ENCODE measurements around the gene HS6ST1.
"Not testable (repeated sequence)": the region's sequence is repeated elsewhere in the genome, so short reads cannot be mapped to it uniquely, and the experiment has no call there.

HS6ST1 gene

DNA sequence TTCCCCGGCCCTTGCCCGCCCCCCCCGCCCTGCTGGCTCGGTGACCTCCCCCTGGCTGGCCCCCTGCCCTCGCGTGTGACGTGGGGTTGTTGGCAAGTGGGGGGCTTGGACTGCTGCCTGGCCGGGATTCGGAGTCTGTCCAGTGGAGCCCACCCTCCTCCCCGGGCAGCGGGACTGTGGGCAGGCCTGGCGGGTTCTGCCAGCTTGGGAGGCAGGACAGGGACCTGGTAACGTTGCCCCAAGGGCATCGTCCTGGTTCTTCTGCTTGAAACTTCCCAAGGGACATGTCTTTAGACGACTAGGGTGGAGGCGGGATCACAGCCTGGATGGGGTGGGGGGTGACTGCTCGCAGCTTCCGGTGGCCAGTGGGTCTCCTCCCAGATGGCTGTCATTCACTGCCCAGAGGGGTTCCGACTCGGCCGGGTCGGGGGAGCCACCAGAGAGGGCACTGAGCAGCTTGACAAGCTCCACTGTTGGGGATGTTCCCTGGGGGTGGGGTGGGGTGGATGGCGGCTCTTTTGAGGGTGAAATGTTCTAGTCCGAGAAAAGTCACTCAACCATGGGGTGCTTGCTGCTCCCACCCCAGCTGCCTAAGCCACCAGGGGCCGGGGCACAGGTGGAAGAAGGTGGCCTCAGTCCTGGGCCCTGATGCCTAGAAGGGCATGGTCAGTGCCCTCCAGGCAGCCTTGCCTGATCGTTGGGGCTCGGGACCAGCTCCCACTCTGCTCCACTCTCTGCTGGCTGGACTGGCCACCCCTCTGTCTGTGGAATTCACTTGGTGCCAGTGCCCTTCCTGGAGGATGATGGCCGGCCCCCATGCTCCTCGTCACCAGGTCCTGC is 4.3 kb upstream of the HS6ST1 start:
- in situ Hi-C loops (cut with HindIII; ENCODE audit: low sequenced_read_pairs), result no loop called here

DNA sequence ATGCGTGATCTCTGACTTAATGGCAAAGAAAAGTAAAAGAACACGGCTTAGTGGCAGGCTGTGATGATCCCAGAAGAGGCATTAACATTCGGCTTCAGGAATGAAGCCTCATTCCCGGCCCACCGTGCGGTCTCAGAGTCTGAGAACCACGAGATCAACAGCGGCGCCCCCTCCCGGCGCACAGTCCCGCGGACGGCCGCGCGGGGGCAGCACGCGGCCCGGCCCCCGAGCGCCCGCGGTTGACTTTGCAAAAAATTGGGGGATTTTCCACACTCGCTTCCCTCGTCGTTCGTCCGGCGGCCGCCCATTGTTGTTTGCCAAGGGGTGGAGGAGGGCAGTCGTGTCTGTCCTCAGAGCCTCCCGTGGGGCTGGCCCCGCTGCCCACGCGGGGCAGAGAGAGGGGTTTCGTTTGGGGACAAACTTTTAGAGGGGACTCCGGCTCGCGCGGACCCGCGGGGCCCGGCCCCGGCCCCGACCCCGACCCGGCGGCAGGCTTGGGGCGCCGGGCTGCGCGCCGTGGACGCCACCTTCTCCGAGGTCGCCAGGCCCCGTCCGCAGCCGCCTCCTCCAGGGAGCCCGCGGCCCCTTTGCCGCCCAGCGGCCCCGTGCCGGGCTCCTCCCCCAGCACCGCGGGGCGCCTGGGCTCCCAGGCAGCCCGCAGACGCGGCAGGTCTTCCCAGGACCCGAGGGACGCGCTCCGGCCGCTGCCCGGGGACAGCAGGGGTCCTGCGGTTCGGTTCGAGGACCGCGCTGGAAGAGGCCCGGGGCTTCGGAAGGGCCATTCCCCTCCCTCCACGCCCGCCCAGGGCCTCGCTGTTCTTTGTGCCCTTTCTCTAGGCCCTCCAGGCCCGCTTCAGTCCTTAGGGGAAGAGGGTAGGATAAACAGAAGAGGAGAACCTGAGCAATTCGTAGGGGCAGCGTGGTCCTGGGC is 3.4 kb upstream of the HS6ST1 start:
- in situ Hi-C loops (cut with HindIII; ENCODE audit: low sequenced_read_pairs), result no loop called here

DNA sequence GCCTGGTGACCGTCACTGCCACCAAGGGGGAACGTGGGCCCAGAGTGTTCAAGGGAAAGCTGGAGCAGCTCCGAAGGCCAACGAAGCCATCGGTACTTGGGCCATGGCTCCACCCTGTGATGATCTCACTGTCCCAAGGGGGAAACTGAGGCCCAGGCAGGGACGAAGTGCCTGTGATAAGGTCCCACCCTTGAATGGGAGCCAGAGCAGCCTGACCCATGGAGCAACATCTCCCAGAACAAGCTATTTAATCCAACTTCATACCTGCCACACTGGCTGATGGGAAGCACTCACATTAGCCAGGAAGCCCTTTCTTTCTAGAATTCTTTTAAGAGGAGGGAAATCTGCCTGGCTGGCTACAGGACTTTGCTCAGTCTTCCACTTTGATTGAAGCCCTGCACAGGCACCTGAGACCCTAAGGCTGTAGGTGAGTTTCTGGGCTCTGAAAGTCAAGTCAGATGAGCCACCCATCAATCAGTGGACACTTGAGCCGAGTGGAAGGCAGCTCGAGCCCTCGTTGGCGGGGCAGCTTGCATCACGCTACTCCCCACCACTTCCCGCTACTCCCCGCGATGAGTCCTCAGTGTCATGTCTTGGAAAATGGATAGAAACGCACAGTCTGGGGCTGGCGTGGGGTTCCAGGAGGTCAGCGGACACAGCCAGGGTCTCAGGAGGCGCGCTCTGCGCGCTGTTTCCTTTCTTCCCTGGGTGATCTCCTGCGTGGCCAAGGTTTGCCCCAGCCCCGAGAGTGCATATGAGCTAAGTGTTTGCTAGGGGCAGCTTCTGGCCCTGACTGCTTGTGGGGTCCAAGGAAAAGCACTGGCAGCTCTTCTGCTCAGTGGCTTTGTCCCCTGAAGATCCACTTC is 2.5 kb upstream of the HS6ST1 start:
- in situ Hi-C loops (cut with HindIII; ENCODE audit: low sequenced_read_pairs), result no loop called here

DNA sequence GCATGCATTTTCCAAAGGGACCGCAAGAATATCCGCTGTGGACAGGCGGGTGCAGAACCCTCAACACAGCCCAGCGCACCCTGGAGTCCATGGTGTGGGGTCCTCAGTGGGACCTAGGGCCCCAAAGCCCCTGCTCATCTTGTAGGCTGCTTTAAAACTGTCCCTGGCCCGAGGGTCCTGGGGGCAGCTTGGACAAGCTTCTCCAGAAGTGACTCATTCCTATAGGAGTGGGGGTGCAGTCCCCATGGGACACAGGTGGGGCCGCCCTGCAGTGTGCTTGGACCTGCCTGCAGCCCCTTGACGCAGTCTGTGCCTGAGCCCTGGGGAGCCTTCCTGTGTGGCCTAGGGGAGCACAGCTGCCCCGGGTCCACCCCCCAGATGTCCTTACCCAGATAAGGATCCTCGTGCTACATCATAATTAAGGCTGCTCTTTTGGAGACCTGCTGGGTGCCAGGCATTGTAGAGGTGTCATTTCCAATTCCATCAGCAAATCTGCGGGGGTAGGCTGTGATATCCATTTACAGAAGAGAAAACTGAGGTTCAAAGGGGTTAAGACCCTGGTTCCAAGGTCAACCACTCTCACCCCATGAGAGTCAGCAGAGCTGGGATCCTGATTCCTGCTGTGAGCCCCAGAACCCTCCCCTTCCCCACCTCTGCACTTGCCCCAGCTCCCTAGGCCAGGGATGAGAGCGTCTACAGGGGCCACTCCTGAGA is 1.7 kb upstream of the HS6ST1 start:
- in situ Hi-C loops (cut with HindIII; ENCODE audit: low sequenced_read_pairs), result no loop called here

DNA sequence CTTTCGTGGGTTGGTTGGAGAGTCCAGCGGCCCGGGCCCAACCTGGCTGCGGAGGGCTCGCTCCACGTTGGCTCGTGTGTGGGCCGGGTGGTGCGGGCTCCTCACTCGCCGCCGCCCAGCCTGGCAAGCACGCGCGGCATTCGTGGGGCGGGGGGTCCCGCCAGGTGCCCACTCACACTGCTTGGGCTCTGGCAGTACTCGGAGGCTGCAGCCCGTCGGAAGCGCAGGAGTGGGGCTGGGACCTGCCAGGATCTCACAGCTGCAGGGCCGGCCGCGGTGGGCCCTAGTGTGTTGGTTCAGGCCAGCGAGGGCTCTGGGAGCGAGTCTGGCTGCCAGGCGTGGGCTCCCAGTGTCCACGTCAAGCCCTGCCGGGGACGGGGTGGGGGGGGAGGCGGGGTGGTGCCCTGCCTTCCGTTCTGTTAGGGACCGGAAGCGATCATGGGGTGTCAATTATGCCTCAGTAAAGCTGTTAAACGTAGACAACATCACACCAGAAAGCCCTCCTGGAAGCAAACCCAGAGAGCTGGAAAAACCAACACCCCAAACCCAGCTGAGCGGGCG is 1.0 kb upstream of the HS6ST1 start:
- in situ Hi-C loops (cut with HindIII; ENCODE audit: low sequenced_read_pairs), result no loop called here

DNA sequence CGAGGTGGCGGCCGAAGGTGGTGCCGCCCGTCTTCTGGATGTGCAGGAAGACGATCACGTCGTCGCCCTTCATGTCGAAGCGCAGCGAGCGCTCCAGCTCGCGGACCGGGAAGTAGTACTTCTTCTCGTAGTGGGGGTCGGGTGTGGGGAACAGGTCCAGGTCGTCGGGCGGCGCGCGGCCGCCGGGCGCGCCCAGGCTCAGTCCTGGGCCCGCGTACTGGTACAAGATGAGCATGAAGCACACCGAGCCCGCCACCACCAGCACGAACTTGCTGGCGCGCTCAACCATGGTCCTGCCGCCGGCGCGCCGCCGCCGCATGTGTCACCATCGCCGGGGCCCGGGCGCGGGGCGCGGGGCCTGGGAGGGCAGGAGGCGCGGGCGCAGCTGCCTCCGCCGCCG is 423 bp downstream of the HS6ST1 start:
- in situ Hi-C loops (cut with HindIII; ENCODE audit: low sequenced_read_pairs), result not testable (repeated sequence)

DNA sequence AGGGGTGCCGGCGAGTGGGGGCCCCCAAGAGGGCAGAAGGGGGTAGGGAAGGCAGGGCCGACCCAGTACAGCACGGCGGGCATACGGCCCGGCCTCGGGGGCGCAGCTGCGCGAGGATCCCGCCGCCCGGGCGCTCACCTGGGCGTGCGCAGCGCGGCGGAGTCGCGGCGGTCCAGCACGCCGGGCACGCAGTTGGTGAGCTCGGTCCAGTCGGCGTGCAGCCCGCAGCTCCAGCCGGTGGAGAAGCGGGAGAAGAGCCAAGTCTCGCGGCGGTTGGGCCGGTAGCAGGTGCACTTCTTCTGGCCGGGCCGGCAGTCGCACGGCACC is 806 bp downstream of the HS6ST1 start:
- in situ Hi-C loops (cut with HindIII; ENCODE audit: low sequenced_read_pairs), result not testable (repeated sequence)

DNA sequence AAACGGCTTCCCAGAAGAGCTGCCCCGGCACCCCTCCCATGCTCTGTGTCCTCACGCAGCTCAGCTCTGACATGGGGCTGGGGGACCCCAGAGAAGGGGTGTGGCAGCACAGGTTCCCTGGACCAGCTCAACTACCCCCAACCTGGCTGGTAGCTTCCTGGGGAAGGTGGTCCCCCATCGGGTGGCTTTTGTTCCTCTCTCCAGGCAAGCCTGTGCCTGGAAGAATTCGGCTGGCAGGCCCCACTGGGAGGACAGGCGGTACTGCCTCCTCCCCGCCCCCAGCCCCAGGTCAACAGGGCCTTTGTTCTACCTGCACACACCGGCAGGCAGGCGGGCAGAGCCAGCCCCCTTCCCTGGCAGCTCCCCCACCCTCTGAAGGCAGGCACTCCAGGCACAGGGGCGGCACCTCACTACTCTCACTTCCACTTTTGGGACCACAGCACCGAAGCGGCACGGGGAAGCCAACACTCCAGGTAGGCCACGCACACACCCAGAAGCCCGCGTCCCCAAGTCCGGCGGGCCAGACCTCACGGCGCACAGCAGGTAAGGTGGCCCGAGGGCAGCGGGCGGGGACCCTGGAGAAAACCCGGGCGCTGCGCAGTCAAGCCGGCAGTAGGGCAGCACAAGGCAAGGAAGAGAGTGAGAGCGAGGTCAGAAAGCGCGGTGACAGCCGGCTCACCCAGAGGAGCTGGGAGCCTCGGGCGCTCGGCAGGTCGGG is 1.3 kb downstream of the HS6ST1 start:
- in situ Hi-C loops (cut with HindIII; ENCODE audit: low sequenced_read_pairs), result no loop called here

DNA sequence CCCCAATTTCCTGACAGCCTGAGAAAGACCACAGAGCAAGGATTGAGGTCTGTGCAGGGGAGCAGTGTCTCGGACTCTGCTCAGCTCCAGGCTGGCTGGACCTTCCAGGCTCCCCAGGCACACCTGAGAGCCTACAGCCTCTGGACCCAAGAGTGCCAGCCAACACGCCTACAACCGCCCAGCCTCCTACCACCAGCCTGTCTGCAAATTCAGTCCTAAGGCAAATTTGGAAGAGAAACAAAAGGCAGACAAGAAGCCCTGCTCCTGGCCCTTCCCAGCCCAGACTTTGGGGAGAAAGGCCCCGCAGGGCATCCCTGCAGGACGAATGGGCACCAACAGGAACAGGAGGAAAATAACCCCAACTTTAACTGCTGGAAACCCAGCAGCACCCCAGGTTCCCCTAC is 1.9 kb downstream of the HS6ST1 start:
- in situ Hi-C loops (cut with HindIII; ENCODE audit: low sequenced_read_pairs), result no loop called here

DNA sequence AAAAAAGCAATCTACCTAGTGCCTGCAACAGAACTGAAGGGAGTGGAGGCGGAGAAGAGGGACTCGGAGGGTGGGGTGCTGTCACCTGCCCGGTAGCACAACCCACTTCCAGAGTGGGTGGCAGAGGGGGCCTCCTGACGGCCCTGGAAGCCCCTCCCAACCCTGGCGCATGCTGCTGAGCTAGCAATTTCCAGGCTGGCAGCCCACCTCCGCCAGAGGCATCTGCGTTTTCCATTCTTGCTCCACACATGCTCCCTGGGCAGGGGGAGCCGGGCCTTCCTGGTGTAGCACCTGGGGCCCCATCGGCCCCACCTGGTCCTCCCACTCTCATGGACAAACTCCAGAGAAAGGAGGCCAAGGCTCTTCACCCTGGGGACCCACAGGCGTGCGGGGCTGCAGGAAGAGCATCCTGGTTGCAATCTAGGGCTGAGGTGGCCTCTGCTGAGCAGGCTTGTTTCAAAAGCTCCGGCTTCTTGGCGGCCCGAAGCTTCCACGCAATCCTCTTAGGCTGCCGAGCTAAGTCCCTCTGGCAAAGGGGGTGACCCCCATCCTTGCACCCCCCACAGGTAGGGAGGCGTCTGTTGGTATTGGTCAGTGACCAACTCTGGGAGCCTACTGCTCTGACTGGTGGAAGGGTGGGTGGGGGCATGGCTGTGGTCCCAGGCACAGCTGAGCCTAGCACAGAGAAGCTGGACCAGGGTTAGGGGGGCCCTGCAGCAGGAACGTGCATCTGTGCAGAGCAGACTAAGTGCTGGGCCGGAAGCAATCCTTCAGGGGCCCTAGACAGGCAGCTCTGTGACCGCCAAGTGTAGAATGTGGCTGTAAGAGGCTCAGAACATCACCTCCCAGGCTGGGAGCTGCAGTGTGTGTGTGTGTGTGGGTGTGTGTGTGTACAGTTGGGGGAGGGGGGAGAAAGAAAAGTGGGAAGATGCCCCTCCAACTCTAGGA is 2.6 kb downstream of the HS6ST1 start:
- in situ Hi-C loops (cut with HindIII; ENCODE audit: low sequenced_read_pairs), result no loop called here

DNA sequence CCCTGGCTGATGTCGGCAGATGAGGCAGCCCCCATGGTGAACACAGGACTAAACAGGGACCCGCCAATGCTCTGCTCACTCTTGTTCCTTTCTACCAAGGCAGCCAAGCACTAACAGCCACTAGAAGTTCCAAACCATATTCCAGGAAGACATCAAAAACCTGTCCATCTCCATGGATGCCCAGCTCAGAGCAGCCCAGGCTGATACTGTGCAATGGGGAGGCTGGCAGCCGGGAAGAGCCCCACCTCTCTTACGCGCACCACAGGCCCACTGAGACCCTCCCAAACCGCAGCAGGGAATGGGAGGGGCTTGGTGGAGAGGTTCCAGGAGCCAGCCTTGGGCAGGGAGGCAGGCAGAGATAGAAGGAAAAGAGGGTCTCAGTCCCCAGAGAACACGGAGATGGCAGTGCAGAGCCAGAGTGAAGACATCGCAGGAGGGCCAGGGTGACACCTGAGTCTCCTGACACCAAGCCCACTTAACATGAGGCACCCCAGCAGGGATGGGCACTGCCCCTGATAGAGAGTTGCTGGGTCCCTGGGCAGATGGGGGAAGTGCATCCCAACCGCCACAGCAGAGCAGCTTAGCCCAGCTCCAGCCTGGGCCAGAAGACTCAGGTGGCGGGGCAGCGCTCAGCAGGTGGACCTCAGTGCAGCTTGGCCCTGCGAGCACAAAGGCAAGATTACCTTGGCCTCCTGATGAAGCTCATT is 3.4 kb downstream of the HS6ST1 start:
- in situ Hi-C loops (cut with HindIII; ENCODE audit: low sequenced_read_pairs), result no loop called here

DNA sequence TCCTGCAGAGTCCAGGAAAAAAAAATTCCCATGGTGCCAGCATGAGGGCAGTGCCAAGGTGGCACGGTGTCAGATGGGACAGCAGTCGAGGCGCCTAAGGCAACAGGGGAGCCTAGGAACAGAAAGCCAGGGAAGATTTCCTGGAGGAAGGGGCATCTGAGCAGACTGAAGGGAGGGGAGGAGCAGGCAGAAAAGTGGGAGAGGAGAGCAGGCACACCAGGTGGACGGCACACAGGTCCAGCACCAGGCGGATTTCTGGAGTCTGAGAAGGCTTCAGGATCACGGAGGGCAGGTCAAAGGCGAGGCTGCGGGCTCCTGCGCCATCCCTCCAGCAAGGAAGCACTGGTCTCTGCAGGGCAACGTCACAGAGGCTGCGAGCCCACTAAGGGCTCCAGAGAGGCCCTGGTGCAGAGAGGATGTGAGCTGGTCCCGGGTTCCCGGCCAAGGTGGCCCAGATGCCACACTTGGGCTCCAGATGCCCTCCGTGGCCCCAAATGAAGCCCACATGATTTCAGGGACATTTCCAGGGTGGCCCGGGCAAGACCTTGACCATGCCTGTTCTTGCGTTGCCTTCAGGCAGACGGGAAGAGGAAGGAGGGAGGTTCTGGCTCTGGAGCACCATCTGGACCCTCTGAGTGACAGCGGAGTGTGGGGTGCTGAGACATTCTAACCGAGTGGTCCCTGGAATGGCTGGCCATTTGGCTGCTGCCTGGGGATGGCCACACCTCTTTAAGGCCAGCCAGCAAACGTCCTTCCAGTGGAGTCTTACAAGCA is 4.1 kb downstream of the HS6ST1 start:
- in situ Hi-C loops (cut with HindIII; ENCODE audit: low sequenced_read_pairs), result no loop called here

DNA sequence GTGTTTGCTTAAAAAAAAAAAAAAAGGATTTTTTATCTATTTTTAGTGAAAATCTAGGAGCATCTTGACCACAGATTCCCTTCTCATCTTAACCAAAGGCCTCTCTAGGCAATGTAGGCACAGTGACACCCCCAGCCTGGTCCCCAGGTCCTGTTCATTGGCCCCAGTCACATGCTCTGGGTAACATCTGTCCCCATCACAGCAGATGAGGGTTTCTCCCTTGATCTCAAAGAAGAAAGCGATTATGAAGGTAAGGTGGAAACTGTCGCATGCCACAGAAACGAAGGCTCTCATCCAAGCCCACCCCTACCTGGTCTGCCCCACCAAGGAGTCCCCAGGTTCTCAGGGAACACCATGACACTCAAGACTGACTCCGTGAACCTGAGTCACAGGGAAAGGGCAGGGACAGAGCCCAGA is 4.7 kb downstream of the HS6ST1 start:
- in situ Hi-C loops (cut with HindIII; ENCODE audit: low sequenced_read_pairs), result no loop called here

DNA sequence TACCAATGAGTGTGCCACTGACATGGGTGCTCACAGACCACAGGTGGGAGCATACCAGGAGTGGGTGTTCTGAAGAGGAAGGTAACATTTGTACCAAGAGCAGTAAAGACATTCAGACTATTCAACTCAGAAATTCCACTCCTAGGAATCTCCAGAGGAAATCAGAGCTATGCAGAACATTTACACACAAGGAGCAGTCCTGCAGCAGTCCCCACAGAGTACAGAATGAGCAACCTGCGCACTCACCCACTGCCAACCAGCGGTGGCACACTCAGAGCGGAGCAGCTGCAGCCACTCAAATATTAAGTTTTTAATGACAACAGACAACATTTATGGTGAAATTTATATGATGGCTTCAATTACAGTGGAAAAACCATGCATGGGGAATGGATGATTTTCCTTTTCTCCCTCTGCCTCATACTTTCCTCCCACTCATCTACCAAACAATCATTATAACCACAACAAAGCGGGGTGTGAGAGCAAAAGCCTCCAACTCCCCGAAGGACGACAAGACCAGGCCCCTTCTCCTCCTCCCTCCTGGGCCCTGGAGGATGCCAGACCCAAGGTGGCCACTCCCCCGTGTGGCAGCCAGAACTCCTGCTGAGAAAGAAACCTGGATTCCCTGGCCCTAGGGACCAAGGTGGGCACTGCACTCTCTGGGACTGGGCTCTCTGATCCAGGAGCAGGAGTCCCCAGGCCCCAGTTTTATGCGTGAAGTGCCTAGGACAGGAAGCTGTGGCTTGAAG is 5.4 kb downstream of the HS6ST1 start:
- in situ Hi-C loops (cut with HindIII; ENCODE audit: low sequenced_read_pairs), result no loop called here

DNA sequence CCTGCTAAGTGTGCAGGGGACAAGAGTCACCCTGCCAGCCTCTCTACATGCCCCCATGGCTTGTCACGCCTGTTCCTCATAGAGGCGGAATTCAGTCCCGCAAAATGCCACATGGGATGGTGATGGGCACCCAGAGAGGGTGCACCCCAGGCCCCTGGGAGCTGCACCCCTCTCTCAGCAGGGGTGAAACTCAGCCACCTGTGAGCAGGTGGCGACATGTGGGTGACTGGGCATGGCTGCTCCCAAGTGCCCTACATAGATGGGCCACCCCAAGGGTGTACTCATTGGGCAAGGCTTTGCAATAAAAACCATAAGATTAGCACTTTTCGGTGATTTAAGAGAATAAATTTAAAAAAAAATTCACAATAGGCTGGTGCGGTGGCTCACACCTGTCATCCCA is 6.3 kb downstream of the HS6ST1 start:
- in situ Hi-C loops (cut with HindIII; ENCODE audit: low sequenced_read_pairs), result no loop called here

DNA sequence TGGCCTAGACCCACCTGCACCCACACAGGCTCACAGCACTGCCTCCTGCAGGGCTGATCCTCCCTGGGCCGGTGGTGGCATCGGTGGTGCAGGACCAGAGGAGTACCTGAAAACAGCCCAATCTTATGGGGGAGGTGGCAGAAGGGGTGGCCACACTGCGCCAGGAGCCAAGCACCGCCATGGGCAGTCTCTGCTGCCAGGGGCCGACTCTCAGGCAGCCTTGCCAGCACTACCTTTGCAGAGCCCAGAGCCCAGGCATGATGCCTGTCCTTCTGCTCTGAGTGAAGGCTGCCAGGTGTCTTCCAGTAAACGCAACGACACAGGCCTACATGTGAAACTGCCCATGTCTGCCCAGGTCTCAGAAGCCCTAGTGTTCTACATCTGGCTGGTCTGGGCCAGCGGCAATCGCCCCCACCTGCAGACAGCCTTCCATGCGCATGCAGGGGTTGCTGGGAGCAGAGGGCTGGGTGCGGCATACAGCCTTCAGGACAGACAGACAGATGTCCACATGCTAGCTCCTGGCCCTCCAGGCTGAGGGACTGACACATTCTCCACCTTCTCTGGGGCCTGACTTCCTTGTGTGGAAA is 6.8 kb downstream of the HS6ST1 start:
- in situ Hi-C loops (cut with HindIII; ENCODE audit: low sequenced_read_pairs), result no loop called here

Data from DLD1 (cell line).